Stimulated activated effector memory CD8-positive, alpha-beta T cell treated with anti-CD3 and anti-CD28 coated beads, Interleukin-12 subunit alpha, Interleukin-12 subunit beta, amount 100 ng/mL, for 72 hours (primary cell): ENCODE data around the gene ACSL1.
A peak's percentile ranks its signal among the peaks of the same experiment; 100 is the strongest.
"Not testable (repeated sequence)": the region's sequence is repeated elsewhere in the genome, so short reads cannot be mapped to it uniquely, and the experiment has no call there.

Experiments
- ATAC-seq: fragments of 150-1000 bp; cut with Tn5 transposase; 2 replicates; pipeline ENCODE4 v1.10.0; 2021
- DNase-seq, 2 donors: peaks; one replicate each; pipeline ENCODE4 v3.0.0; 2021 to 2022; ENCODE audit warnings: low spot score in 2 of 2
- H3K27ac Mint-ChIP-seq: one replicate; pipeline ENCODE4 v1.8.0; 2022; ENCODE audit warnings: mild to moderate bottlenecking, mixed read lengths
- H3K36me3 Mint-ChIP-seq: one replicate; pipeline ENCODE4 v1.8.0; 2022; ENCODE audit warnings: mild to moderate bottlenecking, mixed read lengths
- H3K4me1 Mint-ChIP-seq: one replicate; pipeline ENCODE4 v1.8.0; 2022; ENCODE audit warnings: mixed read lengths
- H3K4me3 Mint-ChIP-seq: one replicate; pipeline ENCODE4 v1.8.0; 2022; ENCODE audit warnings: mild to moderate bottlenecking, mixed read lengths
- H3K9me3 Mint-ChIP-seq: one replicate; pipeline ENCODE4 v1.8.0; 2022; ENCODE audit warnings: mixed read lengths

ACSL1 gene

DNA sequence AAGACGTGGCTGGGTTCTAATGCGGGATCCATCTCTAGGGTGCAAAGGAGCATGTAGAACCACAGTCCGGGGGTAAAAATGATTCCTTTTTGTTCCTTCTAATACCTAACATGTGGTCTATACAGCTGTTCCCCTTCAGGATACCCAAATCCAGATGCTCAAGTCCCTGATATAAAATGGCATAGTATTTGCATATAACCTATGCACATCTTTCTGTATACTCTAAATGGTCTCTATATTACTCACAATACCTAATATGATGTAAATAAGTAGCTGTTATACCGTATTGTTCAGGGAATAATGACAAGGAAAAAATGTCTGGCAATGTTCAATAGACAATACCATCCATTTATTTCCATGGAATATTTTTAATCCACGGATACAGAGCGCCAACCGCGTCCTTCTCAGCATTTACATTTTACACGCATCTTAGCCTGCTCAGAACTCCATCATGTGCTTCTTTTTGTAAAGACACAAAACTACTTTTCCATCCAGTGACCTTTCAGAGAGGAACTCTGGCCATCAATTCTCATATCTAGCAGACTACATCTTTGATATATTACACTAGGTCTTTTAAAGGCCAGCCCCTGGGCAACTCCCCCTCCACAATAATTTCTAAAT is 31.9 kb downstream of the ACSL1 start:
- H3K4me3 Mint-ChIP-seq = no peak overlapping the region
- peaks cover 12% of the 10 kb centered on the region for H3K36me3 Mint-ChIP-seq
- H3K27ac Mint-ChIP-seq = no peak overlapping the region
- peaks cover 26% of the 10 kb centered on the region for H3K4me1 Mint-ChIP-seq
- ATAC-seq (no peak), DNase-seq (no peak)
- H3K9me3 Mint-ChIP-seq = no peaks in the 10 kb centered on the region

- no peak overlapping the region for H3K4me3 Mint-ChIP-seq
- H3K27ac Mint-ChIP-seq = peak overlapping the region; percentile 43
- DNase-seq = no peak
- peaks cover 10% of the 10 kb centered on the region for H3K36me3 Mint-ChIP-seq
- no peaks in the 10 kb centered on the region for H3K9me3 Mint-ChIP-seq
- H3K4me1 Mint-ChIP-seq = peaks cover 26% of the 10 kb centered on the region
- ATAC-seq = peak; percentile 96
Measured at GRCh38 chr4:184792950-184793555, 32.7 kb downstream of the ACSL1 start.

DNA sequence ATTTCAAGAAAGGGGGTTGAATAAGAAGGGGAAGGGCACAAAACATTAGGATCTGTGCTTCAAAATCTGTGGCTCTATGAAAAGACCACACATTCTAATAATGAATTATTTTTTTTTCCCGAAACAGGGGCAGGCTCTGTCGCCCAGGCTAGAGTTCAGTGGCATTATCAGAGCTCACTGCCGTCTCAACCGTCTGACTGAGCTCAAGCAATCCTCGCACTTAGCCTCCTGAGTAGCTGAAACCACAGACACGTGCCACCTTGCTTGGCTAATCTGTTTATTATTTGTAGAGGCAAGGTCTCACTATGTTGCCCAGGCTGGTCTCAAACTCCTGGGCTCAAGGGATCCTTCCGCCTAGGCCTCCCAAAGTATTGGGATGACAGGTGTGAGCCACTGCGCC is 33.4 kb downstream of the ACSL1 start:
- Mint-ChIP-seq H3K36me3 (peaks cover 17% of the 10 kb centered on the region), H3K4me3 (no peak overlapping the region), H3K9me3 (no peaks in the 10 kb centered on the region), H3K27ac (no peak overlapping the region), H3K4me1 (peaks cover 26% of the 10 kb centered on the region)
- no peak for DNase-seq
- ATAC-seq = no peak

- H3K4me3 Mint-ChIP-seq = no peak overlapping the region
- no peaks in the 10 kb centered on the region for H3K9me3 Mint-ChIP-seq
- H3K27ac Mint-ChIP-seq = peak overlapping the region; percentile 24
- H3K36me3 Mint-ChIP-seq = peaks cover 27% of the 10 kb centered on the region
- no peak for DNase-seq
- H3K4me1 Mint-ChIP-seq = peaks cover 20% of the 10 kb centered on the region
- ATAC-seq = no peak
Measured at GRCh38 chr4:184790826-184791225, 34.9 kb downstream of the ACSL1 start.

GRCh38 chr4:184787766-184788503 is 37.8 kb downstream of the ACSL1 start:
- no peak for DNase-seq
- H3K36me3 Mint-ChIP-seq = peaks cover 24% of the 10 kb centered on the region

DNA sequence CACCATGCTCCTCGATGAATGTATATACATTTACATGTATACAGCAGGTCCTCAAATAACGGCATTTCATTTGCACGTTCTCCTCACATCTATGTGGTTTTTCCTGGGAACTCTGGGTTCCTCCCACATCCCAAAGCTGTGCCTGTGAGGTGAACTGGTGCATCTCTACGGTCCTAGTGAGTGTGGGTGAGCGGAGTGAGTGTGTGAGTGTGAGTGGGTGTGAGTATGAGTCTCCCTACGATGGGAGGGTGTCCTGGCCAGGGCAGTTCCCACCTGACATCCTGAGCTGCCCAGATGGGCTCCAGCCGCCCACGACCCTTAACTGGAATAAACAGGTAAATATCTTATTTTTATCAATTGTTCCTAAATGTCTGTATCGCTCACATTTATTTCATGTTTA is 40.0 kb downstream of the ACSL1 start:
- Mint-ChIP-seq H3K36me3 (peaks cover 30% of the 10 kb centered on the region), H3K9me3 (no peaks in the 10 kb centered on the region), H3K4me3 (no peak overlapping the region), H3K27ac (no peak overlapping the region), H3K4me1 (peaks cover 4% of the 10 kb centered on the region)
- ATAC-seq (no peak), DNase-seq (no peak)

More at GRCh38 chr4:184787766-184788503, 37.8 kb downstream of the ACSL1 start:
- H3K4me3 Mint-ChIP-seq = no peak overlapping the region
- no peak for ATAC-seq
- no peak overlapping the region for H3K27ac Mint-ChIP-seq
- no peaks in the 10 kb centered on the region for H3K9me3 Mint-ChIP-seq
- H3K4me1 Mint-ChIP-seq = peaks cover 12% of the 10 kb centered on the region

DNA sequence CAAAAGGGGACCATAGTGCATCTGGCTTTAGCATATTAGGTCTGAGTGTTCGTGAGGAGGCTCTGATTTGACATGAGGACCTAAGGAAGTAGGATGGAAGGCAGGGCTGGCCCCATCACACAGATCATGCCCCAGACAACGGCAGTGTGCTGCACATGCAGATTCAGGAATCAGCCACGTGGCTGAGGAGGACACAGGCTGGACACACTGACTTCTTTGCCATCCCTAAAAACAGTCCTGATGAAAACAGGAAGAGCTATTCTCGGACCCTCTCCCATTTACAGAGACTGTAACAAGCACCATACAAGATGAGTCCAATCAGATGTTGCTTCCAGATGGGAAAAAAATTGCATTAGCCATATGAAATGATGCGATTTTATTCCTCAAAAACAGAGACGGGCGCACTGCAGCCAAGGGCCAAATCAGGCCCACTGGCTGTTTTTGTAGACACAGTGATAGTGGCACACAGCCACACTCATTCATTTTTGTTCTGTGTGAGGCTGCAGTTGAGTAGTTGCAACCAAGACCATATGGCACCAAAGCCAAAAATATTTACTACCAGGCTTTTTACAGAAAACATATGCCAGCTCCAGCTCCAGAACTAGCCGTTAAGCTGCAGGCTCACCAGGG is 41.0 kb downstream of the ACSL1 start:
- Mint-ChIP-seq H3K4me1 (no peaks in the 10 kb centered on the region), H3K36me3 (peaks cover 37% of the 10 kb centered on the region), H3K27ac (no peak overlapping the region), H3K9me3 (no peaks in the 10 kb centered on the region), H3K4me3 (no peak overlapping the region)
- DNase-seq (no peak), ATAC-seq (no peak)

DNA sequence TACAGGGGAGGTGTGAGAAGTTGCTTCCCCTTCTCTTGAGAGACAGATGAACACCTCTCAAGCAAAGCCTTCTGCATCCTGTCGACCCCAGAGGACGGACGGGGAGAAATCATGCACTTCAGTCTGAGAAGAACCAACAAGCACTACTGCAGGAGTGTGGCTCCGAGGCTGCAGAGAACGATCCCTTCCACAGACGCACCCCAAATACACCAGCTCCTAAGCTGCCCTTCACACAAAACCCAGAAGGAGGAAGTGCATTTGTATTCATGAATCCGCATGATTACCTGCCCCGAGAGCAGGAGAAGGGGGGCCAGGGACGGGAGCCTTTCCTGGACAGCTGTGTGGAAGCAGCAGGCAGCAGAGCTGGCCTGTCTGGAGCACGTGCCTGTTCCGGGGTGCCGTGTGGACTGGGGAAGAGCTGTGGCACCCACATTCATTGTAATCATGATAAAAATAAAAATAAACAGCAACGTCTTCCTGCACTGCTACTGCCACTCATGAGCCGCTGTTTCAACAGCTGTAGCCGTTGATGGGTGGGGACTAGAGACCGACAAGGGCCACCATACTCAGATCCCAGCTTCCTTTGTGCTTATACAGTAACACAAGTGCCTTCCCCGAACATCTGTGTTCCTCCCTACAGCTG is 42.9 kb downstream of the ACSL1 start:
- Mint-ChIP-seq H3K4me3 (no peak overlapping the region), H3K4me1 (peaks cover 5% of the 10 kb centered on the region), H3K9me3 (no peaks in the 10 kb centered on the region), H3K36me3 (peaks cover 35% of the 10 kb centered on the region), H3K27ac (peak overlapping the region; percentile 29)
- no peak for ATAC-seq
- DNase-seq = no peak

- H3K27ac Mint-ChIP-seq, DNase-seq: not testable (repeated sequence)
Measured at GRCh38 chr4:184779160-184779559, 46.6 kb downstream of the ACSL1 start.

GRCh38 chr4:184778325-184778724 is 47.4 kb downstream of the ACSL1 start:
- Mint-ChIP-seq H3K4me3 (no peak overlapping the region), H3K27ac (no peak overlapping the region), H3K4me1 (peaks cover 5% of the 10 kb centered on the region), H3K36me3 (peaks cover 19% of the 10 kb centered on the region), H3K9me3 (no peaks in the 10 kb centered on the region)
- DNase-seq (no peak), ATAC-seq (no peak)

More at GRCh38 chr4:184779160-184779559, 46.6 kb downstream of the ACSL1 start:
- ATAC-seq, H3K9me3 Mint-ChIP-seq, H3K4me1 Mint-ChIP-seq, H3K4me3 Mint-ChIP-seq: not testable (repeated sequence)
- peaks cover 14% of the 10 kb centered on the region for H3K36me3 Mint-ChIP-seq

DNA sequence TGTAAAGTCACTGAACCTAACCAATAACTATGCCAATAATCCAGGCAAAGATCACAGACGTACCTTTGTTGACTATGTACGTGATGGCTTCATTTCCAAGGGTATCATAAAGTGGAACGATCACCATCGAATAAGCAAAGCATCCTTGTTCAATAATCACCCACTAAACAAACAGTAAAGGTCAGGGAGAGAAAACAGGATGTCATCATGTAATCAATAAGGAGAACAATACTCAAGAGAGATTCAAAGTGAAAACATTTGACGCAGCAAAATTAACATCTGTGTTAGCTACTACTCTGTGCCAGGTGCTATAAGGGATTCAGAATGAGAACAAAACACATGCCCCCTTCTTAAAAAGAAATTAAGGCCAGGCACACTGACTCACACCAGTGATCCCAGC is 48.9 kb downstream of the ACSL1 start:
- no peaks in the 10 kb centered on the region for H3K9me3 Mint-ChIP-seq
- ATAC-seq (no peak), DNase-seq (no peak)
- peaks cover 5% of the 10 kb centered on the region for H3K4me1 Mint-ChIP-seq
- H3K36me3 Mint-ChIP-seq = peaks cover 14% of the 10 kb centered on the region
- no peak overlapping the region for H3K27ac Mint-ChIP-seq
- H3K4me3 Mint-ChIP-seq = no peak overlapping the region

- ATAC-seq (no peak), DNase-seq (no peak)
- no peak overlapping the region for H3K27ac Mint-ChIP-seq
- H3K4me1 Mint-ChIP-seq = peaks cover 5% of the 10 kb centered on the region
- no peak overlapping the region for H3K4me3 Mint-ChIP-seq
- H3K36me3 Mint-ChIP-seq = peaks cover 14% of the 10 kb centered on the region
- H3K9me3 Mint-ChIP-seq = no peaks in the 10 kb centered on the region
Measured at GRCh38 chr4:184775854-184776555, 49.8 kb downstream of the ACSL1 start.

DNA sequence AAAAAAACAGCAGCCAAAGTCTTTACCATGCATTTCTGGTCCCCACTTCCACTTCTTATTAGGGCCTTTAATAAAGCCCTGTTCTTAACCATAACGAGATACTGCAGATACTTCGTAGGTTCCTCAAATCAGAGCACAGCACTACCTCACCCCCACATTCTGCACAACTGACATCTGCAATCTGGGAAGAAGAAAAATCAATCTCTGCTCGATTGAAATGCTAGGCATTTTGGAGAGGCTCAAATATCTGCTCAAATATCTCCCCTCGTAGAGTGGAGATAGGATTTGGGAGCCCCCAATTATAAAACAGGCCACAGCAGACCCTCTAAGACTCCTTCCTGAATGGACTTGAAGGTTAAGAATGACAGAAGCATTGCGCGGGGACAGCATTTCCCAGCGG is 51.6 kb downstream of the ACSL1 start:
- Mint-ChIP-seq H3K4me1 (peaks cover 5% of the 10 kb centered on the region), H3K9me3 (no peaks in the 10 kb centered on the region), H3K4me3 (no peak overlapping the region), H3K36me3 (peaks cover 16% of the 10 kb centered on the region), H3K27ac (no peak overlapping the region)
- ATAC-seq = no peak
- DNase-seq = no peak

DNA sequence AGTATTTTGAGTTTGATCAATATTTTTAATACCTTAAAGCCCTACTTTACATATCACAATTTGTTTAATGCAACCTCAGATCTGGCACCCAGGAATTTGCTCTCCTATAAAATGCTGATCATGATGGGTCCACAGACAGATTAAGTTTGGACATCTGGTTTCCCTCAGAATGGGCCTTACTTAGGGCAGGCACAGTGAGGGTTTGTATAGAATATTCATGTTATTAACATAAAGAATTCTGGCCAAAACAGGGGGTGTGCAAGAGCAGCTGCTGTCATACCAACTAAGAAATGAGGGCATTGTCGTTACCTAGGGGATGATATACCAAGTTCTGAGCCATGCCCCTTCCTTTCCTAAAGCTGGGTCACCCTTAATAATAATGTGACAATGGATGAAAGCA is 54.4 kb downstream of the ACSL1 start:
- Mint-ChIP-seq H3K4me1 (no peaks in the 10 kb centered on the region), H3K9me3 (no peaks in the 10 kb centered on the region), H3K4me3 (no peak overlapping the region), H3K36me3 (peaks cover 36% of the 10 kb centered on the region), H3K27ac (no peak overlapping the region)
- DNase-seq (no peak), ATAC-seq (no peak)
